CD4-positive, alpha-beta T cell (primary cell): Measurements from ENCODE around the gene SLAMF6. TPM values are rescaled to one million over a fixed set of nuclear protein-coding genes. Genes with fewer than 3 reads are reported as not detected.

ENCODE experiments used
- ATAC-seq: fragments of 200-7000 bp; cut with Tn5 transposase; one replicate; pipeline ENCODE4 v1.10.0; 2022; ENCODE audit warnings: mild to moderate bottlenecking; ENCODE audit not compliant: poor library complexity
- CTCF ChIA-PET: fragments of 350-600 bp; sonication (Branson Sonifier 250); formaldehyde crosslinking; loops from one replicate; lab custom pipeline; 2021; ENCODE audit warnings: antibody characterized with exemption, inconsistent platforms; lab: Charles Lee
- POLR2A ChIA-PET: fragments of 350-600 bp; sonication (Branson Sonifier 250); formaldehyde crosslinking; loops from one replicate; lab custom pipeline; 2021; ENCODE audit warnings: antibody characterized with exemption, inconsistent platforms; lab: Charles Lee
- DNase-seq, 14 experiments: peaks; one replicate each; pipeline ENCODE4 v3.0.0-alpha.2; 2013 to 2020; ENCODE audit warnings: mixed read lengths in 2 of 14
- H3K27ac ChIP-seq, 2 donors: one replicate each; pipeline versions ENCODE4 v1.5.1 to v1.7.0; 2013; ENCODE audit warnings: low read length in 2 of 2, low read depth in 1 of 2, mild to moderate bottlenecking in 1 of 2
- H3K27me3 ChIP-seq, 2 experiments: 1 replicate in 1 of 2; 2 replicates in 1 of 2; pipeline versions ENCODE4 v1.6.1 to v1.7.0; 2013; ENCODE audit warnings: low read length in 2 of 2, control low read depth in 1 of 2, mild to moderate bottlenecking in 1 of 2, moderate library complexity in 1 of 2; ENCODE audit not compliant: insufficient read depth in 2 of 2, control insufficient read depth in 1 of 2
- H3K36me3 ChIP-seq: one replicate; pipeline ENCODE4 v1.6.1; 2013; ENCODE audit warnings: low read length, control low read depth; ENCODE audit not compliant: insufficient read depth
- H3K4me1 ChIP-seq: one replicate; pipeline ENCODE4 v1.6.1; 2013; ENCODE audit warnings: low read length, control low read depth; ENCODE audit not compliant: insufficient read depth
- H3K4me3 ChIP-seq: one replicate; pipeline ENCODE4 v1.5.1; 2013; ENCODE audit warnings: mild to moderate bottlenecking, low read length, moderate library complexity
- H3K9me3 ChIP-seq, 2 experiments: 1 replicate in 1 of 2; 2 replicates in 1 of 2; pipeline versions ENCODE4 v1.6.1 to v1.7.0; 2013; ENCODE audit warnings: low read length in 2 of 2, mild to moderate bottlenecking in 2 of 2, control low read depth in 1 of 2, moderate library complexity in 1 of 2; ENCODE audit not compliant: control insufficient read depth in 1 of 2, insufficient read depth in 1 of 2
- H3K27ac Mint-ChIP-seq: one replicate; pipeline ENCODE4 v1.8.0; 2020; ENCODE audit warnings: mixed read lengths
- H3K27me3 Mint-ChIP-seq: one replicate; pipeline ENCODE4 v1.8.0; 2021; ENCODE audit warnings: mixed read lengths
- H3K36me3 Mint-ChIP-seq: one replicate; pipeline ENCODE4 v1.8.0; 2021; ENCODE audit warnings: low read depth, mixed read lengths
- H3K4me1 Mint-ChIP-seq: one replicate; pipeline ENCODE4 v1.8.0; 2021; ENCODE audit warnings: low read depth, mixed read lengths
- H3K4me3 Mint-ChIP-seq: one replicate; pipeline ENCODE4 v1.8.0; 2020; ENCODE audit warnings: mild to moderate bottlenecking, mixed read lengths
- H3K9me3 Mint-ChIP-seq: one replicate; pipeline ENCODE4 v1.8.0; 2020; ENCODE audit warnings: mixed read lengths
- intact Hi-C, 2 experiments: fragments of 100-400 bp; cut with DNase I in 1 of 2; cut with micrococcal nuclease in 1 of 2; formaldehyde crosslinking; loops; one replicate each; pipeline versions ENCODE4 v1.15.1 to v1.9.0; 2023 to 2025; cut with DNase I, micrococcal nuclease
- total RNA-seq, 174 experiments: library from RNA in 2 of 174; stranded (reverse) in 2 of 174; gene quantifications; one replicate each; pipeline ENCODE4 v1.2.3 and lab custom pipeline; 2021 to 2026
- TF ChIP-seq, protein P1 (sequence below): fragments of 200-600 bp; IDR thresholded peaks from one replicate; pipeline ENCODE4 v1.8.0; 2022; ENCODE audit warnings: antibody characterized with exemption, mild to moderate bottlenecking

The SLAMF6 gene
- total RNA-seq, 2 experiments from 2014 or later, result 6.3 to 7.3 TPM

DNA sequence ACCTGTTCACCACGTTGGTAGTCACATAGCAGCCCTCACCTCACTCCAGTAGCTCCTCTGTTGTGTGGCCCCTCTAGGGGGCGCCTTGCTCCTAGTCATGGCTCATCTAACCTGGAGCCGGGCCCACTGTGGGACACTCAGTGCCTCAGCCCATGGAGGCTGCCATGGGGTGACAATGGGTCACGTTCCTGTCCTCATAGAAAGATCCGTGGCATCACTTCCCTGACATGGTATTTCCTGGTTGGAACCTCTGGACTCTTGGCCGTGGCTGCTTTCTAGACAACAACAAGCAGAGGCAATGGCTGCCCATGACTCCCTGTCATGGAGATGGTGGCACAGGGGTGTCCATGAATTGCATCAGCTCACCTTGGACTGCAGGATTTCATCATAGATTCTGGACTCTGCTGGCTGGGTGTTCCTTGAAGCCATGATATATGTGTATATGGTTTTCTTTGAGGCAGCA, 27.5 kb upstream of the SLAMF6 start:
- peak overlapping the region; percentile 58 for H3K27ac Mint-ChIP-seq

DNA sequence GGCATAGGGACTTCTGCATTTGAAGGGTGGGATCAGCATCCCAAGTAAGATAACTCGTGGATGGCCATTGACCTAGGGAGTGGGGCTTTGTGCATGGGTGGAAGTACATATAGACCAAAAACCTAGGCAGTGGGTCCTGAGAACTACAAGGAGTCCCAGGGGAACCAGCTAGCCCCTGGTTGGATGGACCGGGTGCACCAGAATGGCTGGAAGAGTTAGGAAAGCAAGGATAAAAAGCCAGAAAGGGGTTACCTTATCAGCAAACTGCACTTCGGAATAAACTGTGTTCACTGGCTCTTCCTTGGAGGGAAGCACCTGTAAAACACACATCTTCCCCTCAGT, 26.6 kb upstream of the SLAMF6 start:
- no peak for ATAC-seq
- Histone ChIP-seq H3K27me3 (no peaks in the 10 kb centered on the region), H3K36me3 (peaks cover 75% of the 10 kb centered on the region), H3K4me3 (no peak overlapping the region), H3K9me3 (no peaks in the 10 kb centered on the region), H3K27ac (no peak overlapping the region), H3K4me1 (peaks cover 19% of the 10 kb centered on the region)
- H3K27me3 Mint-ChIP-seq, result no peaks in the 10 kb centered on the region
- DNase-seq, result no peak
- H3K9me3 Mint-ChIP-seq, result no peaks in the 10 kb centered on the region
- ChIA-PET POLR2A (interaction anchor here (1.3 kb wide), 1 partner anchor 12 kb away, joined by 4 read pairs; no protein-coding TSS in a partner anchor), CTCF (interaction anchor here (1.0 to 1.1 kb wide), 2 partner anchors 57 to 58 kb away, joined by 3 to 6 read pairs; no protein-coding TSS in a partner anchor)
- intact Hi-C loops, result loop anchor here (2.0 to 5.0 kb wide), 3 partner anchors 32 to 119 kb away; no protein-coding TSS in a partner anchor
- H3K27ac Mint-ChIP-seq, result peak overlapping the region; percentile 0
- H3K4me1 Mint-ChIP-seq, result peaks cover 39% of the 10 kb centered on the region
- TF ChIP-seq, protein P1, sequence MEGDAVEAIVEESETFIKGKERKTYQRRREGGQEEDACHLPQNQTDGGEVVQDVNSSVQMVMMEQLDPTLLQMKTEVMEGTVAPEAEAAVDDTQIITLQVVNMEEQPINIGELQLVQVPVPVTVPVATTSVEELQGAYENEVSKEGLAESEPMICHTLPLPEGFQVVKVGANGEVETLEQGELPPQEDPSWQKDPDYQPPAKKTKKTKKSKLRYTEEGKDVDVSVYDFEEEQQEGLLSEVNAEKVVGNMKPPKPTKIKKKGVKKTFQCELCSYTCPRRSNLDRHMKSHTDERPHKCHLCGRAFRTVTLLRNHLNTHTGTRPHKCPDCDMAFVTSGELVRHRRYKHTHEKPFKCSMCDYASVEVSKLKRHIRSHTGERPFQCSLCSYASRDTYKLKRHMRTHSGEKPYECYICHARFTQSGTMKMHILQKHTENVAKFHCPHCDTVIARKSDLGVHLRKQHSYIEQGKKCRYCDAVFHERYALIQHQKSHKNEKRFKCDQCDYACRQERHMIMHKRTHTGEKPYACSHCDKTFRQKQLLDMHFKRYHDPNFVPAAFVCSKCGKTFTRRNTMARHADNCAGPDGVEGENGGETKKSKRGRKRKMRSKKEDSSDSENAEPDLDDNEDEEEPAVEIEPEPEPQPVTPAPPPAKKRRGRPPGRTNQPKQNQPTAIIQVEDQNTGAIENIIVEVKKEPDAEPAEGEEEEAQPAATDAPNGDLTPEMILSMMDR, result no peak
- peaks cover 87% of the 10 kb centered on the region for H3K36me3 Mint-ChIP-seq
- no peak overlapping the region for H3K4me3 Mint-ChIP-seq

More for the DNA sequence above, 27.5 kb upstream of the SLAMF6 start:
- intact Hi-C loops, result loop anchor here (5.0 kb wide), 2 partner anchors 33 to 37 kb away; no protein-coding TSS in a partner anchor
- Mint-ChIP-seq H3K27me3 (no peaks in the 10 kb centered on the region), H3K4me3 (no peak overlapping the region), H3K36me3 (peaks cover 86% of the 10 kb centered on the region), H3K4me1 (peaks cover 33% of the 10 kb centered on the region), H3K9me3 (no peaks in the 10 kb centered on the region)
- Histone ChIP-seq H3K4me3 (no peak overlapping the region), H3K4me1 (peaks cover 14% of the 10 kb centered on the region), H3K36me3 (peaks cover 75% of the 10 kb centered on the region), H3K9me3 (no peaks in the 10 kb centered on the region), H3K27ac (no peak overlapping the region), H3K27me3 (no peaks in the 10 kb centered on the region)
- CTCF ChIA-PET, result interaction anchor here (0.7 to 1.3 kb wide), 6 partner anchors 17 to 96 kb away, joined by 3 to 6 read pairs (median 4); partner anchors contain the start of gene SLAMF1
- ATAC-seq (peak; percentile 71), DNase-seq (peak; percentile 34 to 78 (median 54))
- POLR2A ChIA-PET, result interaction anchor here (1.7 kb wide), 1 partner anchor 24 kb away, joined by 4 read pairs; no protein-coding TSS in a partner anchor
- TF ChIP-seq, protein P1, result peak; percentile 53

DNA sequence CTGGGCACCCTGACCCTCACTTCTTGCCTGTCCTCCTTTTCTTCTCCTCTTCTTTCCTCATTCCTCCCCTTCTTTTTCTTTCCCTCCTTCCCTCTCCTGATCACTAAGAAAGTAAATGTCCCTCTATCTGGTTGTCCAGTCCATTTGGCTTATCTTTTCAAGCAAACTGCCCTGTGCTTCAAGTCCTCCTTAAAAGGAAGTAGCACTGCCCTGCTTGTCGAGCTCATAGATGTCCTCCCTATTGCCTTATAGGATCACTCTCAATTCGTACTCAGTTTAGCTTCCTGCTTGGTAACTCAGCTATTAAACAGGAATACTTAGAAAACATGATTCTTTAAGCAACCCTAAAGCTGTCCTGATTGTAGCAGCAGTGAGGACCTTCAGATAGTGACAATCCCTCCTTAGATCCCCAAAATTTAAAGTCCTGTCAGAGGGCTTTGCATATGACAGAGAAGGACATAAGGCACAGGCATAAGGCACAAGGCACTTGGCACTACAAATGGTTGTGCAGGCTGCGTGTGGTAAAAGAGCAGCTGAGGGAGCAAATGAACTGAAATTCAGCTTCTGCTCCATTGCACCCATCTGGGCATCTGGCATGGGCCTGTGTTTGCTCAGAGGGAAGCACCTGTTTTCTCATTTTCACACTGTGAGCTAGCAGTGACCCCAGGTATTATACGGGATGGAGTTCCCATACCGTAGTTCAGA, 26.1 kb upstream of the SLAMF6 start:
- CTCF ChIA-PET, result no interaction called here
- POLR2A ChIA-PET, result interaction anchor here (0.7 to 1.3 kb wide), 3 partner anchors 12 to 30 kb away, joined by 3 to 5 read pairs (median 4); no protein-coding TSS in a partner anchor

More for the DNA sequence above, 26.1 kb upstream of the SLAMF6 start:
- Histone ChIP-seq H3K9me3 (no peaks in the 10 kb centered on the region), H3K4me3 (no peak overlapping the region), H3K4me1 (peaks cover 25% of the 10 kb centered on the region), H3K27me3 (no peaks in the 10 kb centered on the region), H3K27ac (no peak overlapping the region), H3K36me3 (peaks cover 75% of the 10 kb centered on the region)
- Mint-ChIP-seq H3K27ac (peak overlapping the region; percentile 0), H3K4me3 (no peak overlapping the region), H3K9me3 (no peaks in the 10 kb centered on the region), H3K4me1 (peaks cover 44% of the 10 kb centered on the region), H3K27me3 (no peaks in the 10 kb centered on the region), H3K36me3 (peaks cover 84% of the 10 kb centered on the region)
- TF ChIP-seq, protein P1, result no peak
- intact Hi-C loops, result loop anchor here in 1 of 2 experiments (2.0 kb wide), 1 partner anchor 118 kb away; no protein-coding TSS in a partner anchor
- no peak for DNase-seq
- no peak for ATAC-seq
